HUES48 (cell line): ENCODE data around the gene TMED1.
"Not testable (repeated sequence)": the region's sequence is repeated elsewhere in the genome, so short reads cannot be mapped to it uniquely, and the experiment has no call there.

Source experiments
- H3K27ac ChIP-seq: one replicate; pipeline ENCODE4 v1.7.0; 2013; ENCODE audit warnings: low read depth, low read length, inconsistent platforms
- H3K27me3 ChIP-seq: 2 replicates; pipeline ENCODE4 v1.6.1; 2013; ENCODE audit warnings: mild to moderate bottlenecking, low read length; ENCODE audit not compliant: control insufficient read depth, insufficient read depth
- H3K36me3 ChIP-seq: 2 replicates; pipeline ENCODE4 v1.6.1; 2013; ENCODE audit warnings: low read length; ENCODE audit not compliant: control insufficient read depth, insufficient read depth
- H3K4me1 ChIP-seq: 2 replicates; pipeline ENCODE4 v1.6.1; 2013; ENCODE audit warnings: mild to moderate bottlenecking, low read length; ENCODE audit not compliant: control insufficient read depth, insufficient read depth
- H3K4me3 ChIP-seq: 2 replicates; pipeline ENCODE4 v1.5.1; 2013; ENCODE audit warnings: mild to moderate bottlenecking, low read depth, low read length
- H3K9ac ChIP-seq: 2 replicates; pipeline ENCODE4 v1.6.1; 2013; ENCODE audit warnings: mild to moderate bottlenecking, low read depth, low read length, moderate library complexity
- H3K9me3 ChIP-seq: 2 replicates; pipeline ENCODE4 v1.6.1; 2013; ENCODE audit warnings: low read length; ENCODE audit not compliant: control insufficient read depth, insufficient read depth

Gene TMED1

GRCh38 chr19:10871711-10872545 lies 35.9 kb upstream of the TMED1 start:
- H3K9me3 ChIP-seq: no peaks in the 10 kb centered on the region
- no peaks in the 10 kb centered on the region for H3K27me3 ChIP-seq
- peak overlapping the region; percentile 78 for H3K27ac ChIP-seq
- H3K36me3 ChIP-seq: peaks cover 4% of the 10 kb centered on the region; the same call in 1 of the 2 replicates
- H3K9ac ChIP-seq: peak overlapping the region; percentile 70
- peak overlapping the region; percentile 77 for H3K4me3 ChIP-seq
- peaks cover 7% of the 10 kb centered on the region for H3K4me1 ChIP-seq

DNA sequence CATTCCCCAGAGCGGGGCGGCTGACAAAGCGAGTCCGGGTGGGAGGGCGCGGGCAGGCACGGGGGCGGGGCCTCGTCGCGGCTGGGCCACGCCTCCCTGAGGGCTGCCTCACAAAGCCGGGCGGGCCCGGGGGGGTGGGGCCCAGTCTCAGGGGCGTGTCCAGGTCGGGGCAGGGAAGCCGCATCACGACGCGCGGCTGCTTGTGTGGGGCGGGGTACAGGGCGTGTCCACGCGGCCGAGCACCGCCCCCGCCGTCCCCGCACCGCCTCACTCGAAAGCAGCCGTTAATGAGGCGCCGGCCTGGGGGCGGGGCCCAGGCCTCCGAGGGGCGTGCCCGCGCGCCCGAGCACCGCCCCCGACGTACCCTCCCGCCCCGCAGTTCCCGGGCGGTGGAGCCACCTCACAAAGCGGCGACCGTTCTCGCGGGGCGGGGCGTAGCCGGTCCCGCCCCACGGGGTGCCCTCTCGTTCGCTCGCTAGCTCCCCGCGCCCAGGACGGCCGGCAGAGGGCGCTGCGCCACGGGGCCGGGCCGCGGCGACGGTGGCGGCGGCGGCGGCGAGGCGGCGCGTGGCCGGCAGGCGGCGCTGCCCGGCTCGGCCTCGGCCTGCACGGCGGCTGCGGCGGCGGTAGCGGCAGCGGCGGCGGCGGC lies 35.1 kb upstream of the TMED1 start, which contains the start of gene CARM1:
CARM1 (plus strand) TSS at position 599 of the 649 bp plus-strand sequence. CDS start 150 bp downstream, outside the sequence.
- Histone ChIP-seq H3K36me3 (peaks cover 4% of the 10 kb centered on the region; the same call in 1 of the 2 replicates), H3K4me1 (peaks cover 7% of the 10 kb centered on the region), H3K27me3 (no peaks in the 10 kb centered on the region), H3K9ac (peak within 1 kb of the TSS; percentile 75), H3K9me3 (no peaks in the 10 kb centered on the region), H3K27ac (peak within 1 kb of the TSS; percentile 93), H3K4me3 (peak within 1 kb of the TSS; percentile 77)

DNA sequence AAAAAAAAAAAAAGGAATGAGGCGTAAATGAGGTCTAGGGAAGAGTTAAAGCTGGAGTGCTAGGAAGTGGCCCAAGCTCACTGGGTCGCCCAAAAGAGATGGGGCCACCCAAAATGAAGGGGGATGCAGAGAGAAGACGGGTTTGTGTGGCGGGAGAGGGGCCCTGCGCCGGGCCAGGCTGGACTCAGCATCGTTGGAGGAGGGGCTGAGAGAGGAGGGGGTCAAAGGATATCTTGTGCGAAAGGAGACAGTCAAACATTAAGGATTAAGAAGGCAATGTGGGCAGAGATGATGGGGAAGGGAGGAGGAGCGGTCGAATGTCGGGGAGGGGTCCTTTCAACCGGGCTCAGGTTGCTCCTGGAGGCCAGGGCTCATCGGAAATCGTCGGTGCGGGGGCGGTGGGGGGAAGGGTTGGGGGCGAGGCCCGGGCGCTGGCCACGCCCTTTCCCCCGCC lies 34.5 kb upstream of the TMED1 start:
- Histone ChIP-seq H3K4me1 (peaks cover 7% of the 10 kb centered on the region), H3K36me3 (peaks cover 4% of the 10 kb centered on the region; the same call in 1 of the 2 replicates), H3K27me3 (no peaks in the 10 kb centered on the region), H3K4me3 (peak overlapping the region; percentile 72), H3K9me3 (no peaks in the 10 kb centered on the region), H3K27ac (peak overlapping the region; percentile 93), H3K9ac (peak overlapping the region; percentile 75)

- not testable (repeated sequence) for H3K4me1 ChIP-seq, H3K27ac ChIP-seq, H3K36me3 ChIP-seq, H3K9me3 ChIP-seq, H3K9ac ChIP-seq, H3K27me3 ChIP-seq, H3K4me3 ChIP-seq
These were observed 33.9 kb upstream of the TMED1 start for GRCh38 chr19:10869872-10870311.

GRCh38 chr19:10868872-10869547 lies 33.0 kb upstream of the TMED1 start:
- no peaks in the 10 kb centered on the region for H3K36me3 ChIP-seq
- H3K4me1 ChIP-seq: peaks cover 7% of the 10 kb centered on the region
- no peak overlapping the region for H3K9ac ChIP-seq
- no peak overlapping the region for H3K27ac ChIP-seq
- H3K9me3 ChIP-seq: no peaks in the 10 kb centered on the region
- H3K4me3 ChIP-seq: no peak overlapping the region
- no peaks in the 10 kb centered on the region for H3K27me3 ChIP-seq

DNA sequence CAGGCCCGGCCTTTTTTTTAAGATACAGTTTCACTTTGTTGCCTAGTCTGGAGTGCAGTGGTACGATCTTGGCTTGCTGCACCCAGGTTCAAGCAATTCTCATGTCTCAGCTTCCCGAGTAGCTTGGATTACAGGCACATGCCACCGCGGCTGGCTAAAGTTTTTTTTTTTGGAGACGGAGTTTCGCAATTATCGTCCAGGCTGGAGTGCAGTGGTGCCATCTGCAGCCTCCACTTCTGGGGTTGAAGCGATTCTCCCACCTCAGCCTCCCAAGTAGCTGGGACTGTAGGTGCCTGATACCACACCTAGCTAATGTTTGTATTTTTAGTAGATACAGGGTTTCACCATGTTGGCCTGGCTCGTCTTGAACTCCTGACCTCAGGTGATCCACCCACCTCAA lies 30.5 kb upstream of the TMED1 start:
- Histone ChIP-seq H3K27ac (no peak overlapping the region), H3K4me3 (no peak overlapping the region), H3K4me1 (no peaks in the 10 kb centered on the region)

GRCh38 chr19:10864538-10864899 lies 28.5 kb upstream of the TMED1 start:
- Histone ChIP-seq H3K27me3 (no peaks in the 10 kb centered on the region), H3K4me1 (no peaks in the 10 kb centered on the region), H3K9me3 (no peaks in the 10 kb centered on the region), H3K36me3 (no peaks in the 10 kb centered on the region), H3K27ac (no peak overlapping the region), H3K9ac (no peak overlapping the region), H3K4me3 (no peak overlapping the region)

More for the DNA sequence above, 30.5 kb upstream of the TMED1 start:
- Histone ChIP-seq H3K36me3 (no peaks in the 10 kb centered on the region), H3K9me3 (no peaks in the 10 kb centered on the region), H3K9ac (no peak overlapping the region), H3K27me3 (no peaks in the 10 kb centered on the region)

DNA sequence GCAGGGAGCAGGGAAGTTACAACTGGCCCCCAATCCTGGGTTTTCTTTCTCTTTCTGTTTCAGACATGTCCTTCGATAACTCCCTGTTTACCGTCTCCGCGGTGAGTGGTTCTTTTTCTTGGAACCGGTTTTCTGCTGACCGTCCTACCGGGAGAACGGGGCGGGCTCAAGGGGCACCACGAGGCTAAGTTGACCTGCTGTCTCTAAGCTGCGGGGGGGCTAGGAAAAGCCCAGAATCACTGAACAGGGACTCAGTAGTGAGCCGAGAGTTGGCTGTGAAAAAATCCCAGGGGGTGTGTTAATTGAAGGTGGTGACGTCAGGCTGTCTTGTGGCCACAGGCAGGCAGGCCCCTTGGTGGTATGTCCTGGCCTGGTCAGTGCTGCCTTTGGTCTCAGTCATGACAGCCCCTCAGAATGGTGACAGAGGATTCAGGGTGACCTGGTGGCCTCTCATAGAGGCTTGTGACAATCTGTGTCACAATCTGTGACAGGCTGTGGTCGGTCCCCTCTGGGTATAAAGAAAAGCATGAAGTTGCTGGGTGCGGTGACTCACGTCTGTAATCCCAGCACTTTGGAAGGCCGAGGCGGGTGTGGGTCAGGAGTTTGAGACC lies 27.2 kb upstream of the TMED1 start:
- H3K4me1 ChIP-seq: no peaks in the 10 kb centered on the region
- no peaks in the 10 kb centered on the region for H3K36me3 ChIP-seq
- H3K27ac ChIP-seq: no peak overlapping the region
- H3K27me3 ChIP-seq: no peaks in the 10 kb centered on the region
- H3K9me3 ChIP-seq: no peaks in the 10 kb centered on the region
- H3K9ac ChIP-seq: no peak overlapping the region
- H3K4me3 ChIP-seq: no peak overlapping the region

DNA sequence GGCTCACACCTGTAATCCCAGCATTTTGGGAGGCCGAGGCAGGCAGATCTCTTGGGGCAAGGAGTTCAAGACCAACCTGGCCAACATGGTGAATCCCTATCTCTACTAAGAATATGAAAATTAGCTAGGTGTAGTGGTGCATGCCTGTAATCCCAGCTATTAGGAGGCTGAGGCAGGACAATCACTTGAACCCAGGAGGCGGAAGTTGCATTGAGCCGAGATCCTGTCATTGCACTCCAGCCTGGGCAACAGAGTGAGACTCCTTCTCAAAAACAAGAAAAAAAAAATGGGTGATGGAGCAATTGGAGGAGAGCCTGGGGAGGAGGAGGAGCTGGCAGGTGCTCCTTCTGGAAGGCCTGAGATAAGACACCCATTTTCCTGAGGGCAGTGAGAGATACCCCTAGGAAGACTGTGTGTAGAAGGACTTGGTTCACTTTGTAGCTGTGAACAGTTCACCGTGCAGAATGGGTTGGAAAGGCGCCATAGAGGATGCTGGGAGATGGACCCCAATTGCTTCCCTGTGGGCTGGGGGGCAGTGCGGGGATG lies 26.6 kb upstream of the TMED1 start:
- Histone ChIP-seq H3K36me3 (no peaks in the 10 kb centered on the region), H3K9me3 (no peaks in the 10 kb centered on the region), H3K4me1 (no peaks in the 10 kb centered on the region), H3K9ac (no peak overlapping the region), H3K4me3 (no peak overlapping the region), H3K27ac (no peak overlapping the region), H3K27me3 (no peaks in the 10 kb centered on the region)

- H3K9ac ChIP-seq: no peak overlapping the region
- no peaks in the 10 kb centered on the region for H3K27me3 ChIP-seq
- H3K4me3 ChIP-seq: no peak overlapping the region
- no peaks in the 10 kb centered on the region for H3K4me1 ChIP-seq
- H3K27ac ChIP-seq: no peak overlapping the region
- H3K9me3 ChIP-seq: no peaks in the 10 kb centered on the region
- no peaks in the 10 kb centered on the region for H3K36me3 ChIP-seq
These were observed 25.2 kb upstream of the TMED1 start for GRCh38 chr19:10861103-10861651.
